Lower leg skin (tissue), 3 donors: ENCODE data around the gene BCL11A.

Experiments used
- POLR2A ChIP-seq, 2 donors: fragments of 450-650 bp; IDR thresholded peaks; one replicate each; pipeline ENCODE4 v1.6.1; 2016 to 2017; ENCODE audit warnings: antibody characterized with exemption in 2 of 2, mild to moderate bottlenecking in 1 of 2, moderate library complexity in 1 of 2
- TF ChIP-seq, protein P1 (sequence below), 3 donors: fragments of 450-650 bp; IDR thresholded peaks; one replicate each; pipeline ENCODE4 v1.5.1; 2016; ENCODE audit warnings: antibody characterized with exemption in 3 of 3, mild to moderate bottlenecking in 3 of 3, moderate library complexity in 2 of 3

DNA sequence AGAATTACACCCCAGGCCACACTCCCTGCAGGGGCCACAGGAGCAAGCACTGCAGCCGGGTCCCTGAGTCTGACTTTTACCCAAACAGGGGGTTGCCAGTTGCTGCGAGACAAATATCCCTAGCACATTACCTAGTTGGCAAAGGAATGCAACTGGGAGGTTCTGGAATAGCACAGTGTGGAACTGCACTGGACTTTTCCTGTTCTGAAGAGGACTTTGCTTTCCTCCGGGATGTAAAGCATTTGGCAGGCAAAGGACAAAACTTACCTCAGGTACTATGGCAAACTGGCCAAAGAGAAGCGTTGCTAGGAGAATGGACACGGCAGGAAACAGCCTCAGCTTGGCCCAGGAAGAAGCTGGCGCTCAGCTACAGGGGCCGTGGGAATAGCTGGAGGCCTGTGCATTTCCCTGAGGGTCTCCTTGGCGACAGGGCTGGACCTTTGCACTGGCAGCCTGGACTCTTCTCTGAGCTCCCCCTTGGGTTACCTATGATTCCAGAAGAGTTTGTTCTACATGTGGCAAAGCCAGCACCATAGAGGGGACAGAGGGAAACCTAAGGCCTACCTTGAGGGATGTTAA lies 45.0 kb downstream of the BCL11A start:
- TF ChIP-seq, protein P1, sequence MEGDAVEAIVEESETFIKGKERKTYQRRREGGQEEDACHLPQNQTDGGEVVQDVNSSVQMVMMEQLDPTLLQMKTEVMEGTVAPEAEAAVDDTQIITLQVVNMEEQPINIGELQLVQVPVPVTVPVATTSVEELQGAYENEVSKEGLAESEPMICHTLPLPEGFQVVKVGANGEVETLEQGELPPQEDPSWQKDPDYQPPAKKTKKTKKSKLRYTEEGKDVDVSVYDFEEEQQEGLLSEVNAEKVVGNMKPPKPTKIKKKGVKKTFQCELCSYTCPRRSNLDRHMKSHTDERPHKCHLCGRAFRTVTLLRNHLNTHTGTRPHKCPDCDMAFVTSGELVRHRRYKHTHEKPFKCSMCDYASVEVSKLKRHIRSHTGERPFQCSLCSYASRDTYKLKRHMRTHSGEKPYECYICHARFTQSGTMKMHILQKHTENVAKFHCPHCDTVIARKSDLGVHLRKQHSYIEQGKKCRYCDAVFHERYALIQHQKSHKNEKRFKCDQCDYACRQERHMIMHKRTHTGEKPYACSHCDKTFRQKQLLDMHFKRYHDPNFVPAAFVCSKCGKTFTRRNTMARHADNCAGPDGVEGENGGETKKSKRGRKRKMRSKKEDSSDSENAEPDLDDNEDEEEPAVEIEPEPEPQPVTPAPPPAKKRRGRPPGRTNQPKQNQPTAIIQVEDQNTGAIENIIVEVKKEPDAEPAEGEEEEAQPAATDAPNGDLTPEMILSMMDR (IDR thresholded peaks at IDR 0.05) = no peak
- TF ChIP-seq POLR2A (IDR thresholded peaks at IDR 0.05) = no peak
